ENCODE measurements around the gene GALNT16. TPM values are rescaled to one million over a fixed set of nuclear protein-coding genes. Genes with fewer than 3 reads are reported as not detected.
A peak's percentile ranks its signal among the peaks of the same experiment; 100 is the strongest.
"Not testable (repeated sequence)": the region's sequence is repeated elsewhere in the genome, so short reads cannot be mapped to it uniquely, and the experiment has no call there.

GALNT16 gene
- total and polyA plus RNA-seq, 2 donors from 2014 or later = 13.1 to 15.2 TPM

DNA sequence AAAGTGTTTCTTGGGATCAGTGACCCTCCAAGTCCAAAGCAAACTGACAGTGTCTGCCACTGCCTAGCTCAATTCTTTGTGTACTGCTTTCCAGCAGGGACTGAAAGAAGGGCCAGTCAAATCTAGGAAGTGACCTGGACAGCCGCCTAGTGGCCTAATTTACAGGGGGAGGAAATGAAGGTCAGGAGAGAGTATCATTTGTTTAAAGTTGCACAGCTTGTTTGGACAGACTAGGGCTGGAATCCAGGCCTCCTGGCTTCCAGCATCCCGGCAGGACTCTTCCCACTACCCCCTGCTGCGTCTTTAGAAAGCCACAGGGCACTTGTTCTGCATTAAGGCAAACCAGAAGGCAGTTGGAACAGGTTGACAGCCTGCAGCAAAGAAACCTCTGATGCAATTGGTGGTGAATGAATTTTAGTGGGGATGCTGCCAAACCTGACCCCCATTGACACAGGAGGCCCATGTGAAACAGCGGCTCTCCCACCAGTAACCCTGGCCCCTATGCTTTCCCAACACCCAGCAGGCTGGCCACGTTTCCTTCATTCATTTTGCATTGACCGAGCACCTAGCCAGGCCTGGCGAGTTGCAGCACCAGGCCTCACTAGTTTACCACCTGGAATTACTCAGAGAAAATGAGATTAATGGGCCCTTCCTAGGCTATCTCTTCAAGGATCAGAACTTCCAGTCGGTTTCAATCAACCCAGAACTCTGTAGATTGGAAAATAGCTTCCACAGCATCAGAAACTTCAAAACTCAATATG lies 28.2 kb downstream of the GALNT16 start:
- Histone ChIP-seq H3K27me3 (ENCODE audit: control insufficient read depth, insufficient read depth, low read length) (no peaks in the 10 kb centered on the region), H3K9me3 (ENCODE audit: control insufficient read depth in 2 of 3, insufficient read depth in 1 of 3, low read length in 3 of 3) (no peaks in the 10 kb centered on the region), H3K4me3 (ENCODE audit: low read length in 3 of 3) (no peak overlapping the region), H3K27ac (ENCODE audit: low read depth in 2 of 2, low read length in 2 of 2) (peak overlapping the region; percentile 3 to 23), H3K9ac (ENCODE audit: low read length in 3 of 3) (no peak overlapping the region), H3K36me3 (ENCODE audit: control insufficient read depth in 2 of 3, insufficient read depth in 3 of 3, low read length in 3 of 3) (no peaks in the 10 kb centered on the region), H3K4me1 (ENCODE audit: control insufficient read depth in 2 of 3, insufficient read depth in 2 of 3, low read depth in 1 of 3, low read length in 3 of 3) (peaks cover 0 to 14% (median 5%) of the 10 kb centered on the region in 3 donors)
- FAIRE-seq = no peak
- intact Hi-C loops (cut with DNase I) = no loop called here
- TF ChIP-seq CTCF (IDR thresholded peaks at IDR 0.05; ENCODE audit: borderline replicate concordance, extremely low read depth, insufficient read depth) = no peak
- peak in 3 of 5 donors; percentile 48 to 79 (median 77) for DNase-seq

DNA sequence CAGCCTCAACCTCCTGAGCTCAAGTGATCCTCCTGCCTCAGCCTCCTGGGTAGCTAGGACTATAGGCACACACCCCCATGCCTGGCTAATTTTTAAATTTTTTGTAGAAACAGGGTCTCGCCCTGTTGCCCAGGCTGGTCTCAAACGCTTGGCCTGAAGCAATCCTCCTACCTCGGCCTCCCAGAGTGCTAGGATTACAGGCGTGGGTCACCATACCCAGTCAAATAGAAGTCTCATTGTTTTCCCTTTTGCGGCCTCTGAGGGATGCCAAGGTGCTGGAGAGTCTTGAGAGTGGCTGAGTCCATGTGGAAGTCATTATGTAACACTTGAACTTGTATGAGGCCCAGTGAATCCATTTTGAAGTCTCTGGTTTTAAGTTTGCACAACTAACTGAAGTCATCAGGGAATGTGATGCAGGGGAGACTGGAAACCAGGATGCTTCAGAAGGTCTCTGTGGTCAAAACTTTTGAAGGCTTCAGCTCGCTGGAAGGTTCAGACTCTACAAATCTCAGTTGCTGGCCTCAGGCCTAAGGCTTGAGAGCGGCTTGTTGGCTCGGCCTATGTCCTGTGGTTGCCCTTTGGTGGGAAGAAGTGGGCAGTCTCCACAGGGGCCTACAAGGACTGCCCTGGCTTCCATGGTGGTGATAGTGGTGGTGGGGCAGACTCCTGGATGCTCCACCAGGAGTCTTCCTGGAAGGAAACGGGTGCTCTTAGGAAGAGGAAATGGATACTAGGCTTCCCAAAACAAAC lies 29.2 kb downstream of the GALNT16 start:
- Histone ChIP-seq H3K9me3 (ENCODE audit: control insufficient read depth in 2 of 3, insufficient read depth in 1 of 3, low read length in 3 of 3) (no peaks in the 10 kb centered on the region), H3K36me3 (ENCODE audit: control insufficient read depth in 2 of 3, insufficient read depth in 3 of 3, low read length in 3 of 3) (no peaks in the 10 kb centered on the region), H3K27ac (ENCODE audit: low read depth in 2 of 2, low read length in 2 of 2) (peak overlapping the region in 1 of 2 donors; percentile 27), H3K4me1 (ENCODE audit: control insufficient read depth in 2 of 3, insufficient read depth in 2 of 3, low read depth in 1 of 3, low read length in 3 of 3) (peaks cover 0 to 12% (median 5%) of the 10 kb centered on the region in 3 donors), H3K4me3 (ENCODE audit: low read length in 3 of 3) (no peak overlapping the region), H3K27me3 (ENCODE audit: control insufficient read depth, insufficient read depth, low read length) (no peaks in the 10 kb centered on the region), H3K9ac (ENCODE audit: low read length in 3 of 3) (no peak overlapping the region)
- no peak for FAIRE-seq
- intact Hi-C loops (cut with DNase I) = no loop called here
- no peak for TF ChIP-seq CTCF (IDR thresholded peaks at IDR 0.05; ENCODE audit: borderline replicate concordance, extremely low read depth, insufficient read depth)
- DNase-seq = peak in 2 of 5 donors; percentile 13 to 16

DNA sequence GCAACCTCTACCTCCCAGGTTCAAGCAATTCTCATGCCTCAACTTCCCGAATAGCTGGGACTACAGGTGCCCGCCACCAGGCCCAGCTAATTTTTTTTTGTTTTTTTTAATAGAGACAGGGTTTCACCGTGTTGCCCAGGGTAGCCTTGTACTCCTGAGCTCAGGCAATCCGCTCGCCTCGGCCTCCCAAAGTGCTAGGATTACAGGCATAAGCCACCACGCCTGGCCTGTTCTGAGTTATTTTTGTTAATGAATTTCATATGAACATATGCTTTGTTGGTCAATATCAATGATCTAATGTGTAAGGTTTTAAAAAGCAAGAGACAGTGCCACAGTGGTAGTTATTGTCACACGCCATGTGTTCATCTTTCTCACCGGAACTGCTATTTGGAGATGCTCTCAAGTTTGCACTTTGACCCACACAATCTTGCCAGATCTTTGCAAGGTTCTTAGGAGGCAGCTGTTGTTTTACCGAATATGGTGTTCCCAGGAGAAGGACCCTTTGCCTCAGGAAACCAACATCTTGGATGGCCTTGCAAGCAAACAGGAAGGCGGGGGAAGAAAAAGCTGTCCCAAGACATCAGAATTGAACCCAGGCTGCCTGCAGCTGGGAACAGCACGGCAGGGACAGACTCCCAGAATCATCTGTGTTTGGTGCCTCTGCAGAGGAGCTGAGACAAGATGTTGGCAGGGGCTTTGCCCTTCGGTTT lies 30.0 kb downstream of the GALNT16 start:
- intact Hi-C loops (cut with DNase I) = no loop called here
- H3K4me3 ChIP-seq (ENCODE audit: low read length in 3 of 3) = no peak overlapping the region
- peak overlapping the region in 1 of 2 donors; percentile 27 for H3K27ac ChIP-seq (ENCODE audit: low read depth in 2 of 2, low read length in 2 of 2)
- no peak overlapping the region for H3K9ac ChIP-seq (ENCODE audit: low read length in 3 of 3)
- H3K36me3 ChIP-seq (ENCODE audit: control insufficient read depth in 2 of 3, insufficient read depth in 3 of 3, low read length in 3 of 3) = no peaks in the 10 kb centered on the region
- no peak for TF ChIP-seq CTCF (IDR thresholded peaks at IDR 0.05; ENCODE audit: borderline replicate concordance, extremely low read depth, insufficient read depth)
- no peak for FAIRE-seq
- DNase-seq = peak in 3 of 5 donors; percentile 7 to 76 (median 18)
- H3K9me3 ChIP-seq (ENCODE audit: control insufficient read depth in 2 of 3, insufficient read depth in 1 of 3, low read length in 3 of 3) = no peaks in the 10 kb centered on the region
- no peaks in the 10 kb centered on the region for H3K27me3 ChIP-seq (ENCODE audit: control insufficient read depth, insufficient read depth, low read length)
- peaks cover 0 to 10% (median 5%) of the 10 kb centered on the region in 3 donors for H3K4me1 ChIP-seq (ENCODE audit: control insufficient read depth in 2 of 3, insufficient read depth in 2 of 3, low read depth in 1 of 3, low read length in 3 of 3)

- peak in 2 of 5 donors; percentile 15 to 36 for DNase-seq
- Histone ChIP-seq H3K27ac (ENCODE audit: low read depth in 2 of 2, low read length in 2 of 2) (peak overlapping the region in 1 of 2 donors; percentile 27), H3K4me1 (ENCODE audit: control insufficient read depth in 2 of 3, insufficient read depth in 2 of 3, low read depth in 1 of 3, low read length in 3 of 3) (peaks cover 0 to 10% (median 5%) of the 10 kb centered on the region in 3 donors)
- H3K27me3 ChIP-seq (ENCODE audit: control insufficient read depth, insufficient read depth, low read length); intact Hi-C loops (cut with DNase I); H3K36me3 ChIP-seq (ENCODE audit: control insufficient read depth in 2 of 3, insufficient read depth in 3 of 3, low read length in 3 of 3); FAIRE-seq; H3K9ac ChIP-seq (ENCODE audit: low read length in 3 of 3); H3K4me3 ChIP-seq (ENCODE audit: low read length in 3 of 3); H3K9me3 ChIP-seq (ENCODE audit: control insufficient read depth in 2 of 3, insufficient read depth in 1 of 3, low read length in 3 of 3): not testable (repeated sequence)
Observed at GRCh38 chr14:69290881-69291280, 30.9 kb downstream of the GALNT16 start.

Measured in kidney (tissue), 14 donors.